Adrenal gland (tissue), 12 donors: Measurements from ENCODE around the gene SCNN1B. TPM values are rescaled to one million over a fixed set of nuclear protein-coding genes. Genes with fewer than 3 reads are reported as not detected.

Source experiments
- DNase-seq, 7 donors: peaks; one replicate each; pipeline ENCODE4 v3.0.0-alpha.2; 2019 to 2020
- H3K27ac ChIP-seq, 5 donors: fragments of 200-600 bp; sonication (generic) in 4 of 5; 1 replicate in 3 of 5; 2 replicates in 2 of 5; pipeline versions ENCODE4 v1.5.1 to v1.8.0; 2016 to 2020; ENCODE audit warnings: mild to moderate bottlenecking in 1 of 5
- H3K27me3 ChIP-seq: fragments of 200-600 bp; 2 replicates; pipeline ENCODE4 v1.8.0; 2021
- H3K36me3 ChIP-seq, 2 donors: fragments of 200-600 bp; replicated peaks in 1 of 2; 1 replicate in 1 of 2; 2 replicates in 1 of 2; pipeline versions ENCODE4 v1.5.1 to v1.8.0; 2018 to 2022
- H3K4me1 ChIP-seq, 2 donors: fragments of 200-600 bp; replicated peaks in 1 of 2; 1 replicate in 1 of 2; 2 replicates in 1 of 2; pipeline versions ENCODE4 v1.5.1 to v1.8.0; 2018 to 2021
- H3K4me3 ChIP-seq, 4 donors: fragments of 200-600 bp; sonication (generic) in 3 of 4; one replicate each; pipeline ENCODE4 v1.5.1; 2016 to 2018
- H3K9me3 ChIP-seq, 3 donors: fragments of 200-600 bp; sonication (generic) in 1 of 3; replicated peaks in 1 of 3; 1 replicate in 2 of 3; 2 replicates in 1 of 3; pipeline versions ENCODE4 v1.5.1 to v1.8.0; 2016 to 2021
- CTCF ChIP-seq, 6 experiments: fragments of 450-650 bp in 4 of 6; fragments of 200-600 bp in 2 of 6; sonication (generic) in 1 of 6; IDR thresholded peaks; 1 replicate in 5 of 6; 2 replicates in 1 of 6; pipeline versions ENCODE4 v1.5.1 to v1.8.0; 2016 to 2021; ENCODE audit warnings: antibody characterized with exemption in 6 of 6, mild to moderate bottlenecking in 2 of 6, moderate library complexity in 1 of 6
- POLR2A ChIP-seq, 2 donors: fragments of 450-650 bp; IDR thresholded peaks; one replicate each; pipeline ENCODE4 v1.6.1; 2017; ENCODE audit warnings: antibody characterized with exemption in 2 of 2, mild to moderate bottlenecking in 2 of 2, moderate library complexity in 1 of 2
- WGBS, 4 donors: extraction: QIAGEN DNeasy Blood & Tissue Kit in 2 of 4; methylation state at CpG; one replicate each; pipeline versions ENCODE4 v1.1.5 to v1.1.7; 2013 to 2017; 5-methylcytosine and 5-hydroxymethylcytosine counted together
- intact Hi-C, 2 donors: fragments of 100-400 bp; cut with DNase I; formaldehyde crosslinking; loops; one replicate each; pipeline versions ENCODE4 v1.14.1 to v1.15.0; 2022 to 2023
- polyA plus RNA-seq, 3 donors: library from polyadenylated mRNA; stranded (reverse); fragments of 200-250 nt in 2 of 3; fragments of 350-450 nt in 1 of 3; fragmentation: Illumina TruSeq in 1 of 3; extraction: RNeasy Lipid Tissue Mini Kit (QIAGEN cat#74804) in 1 of 3; gene quantifications; one replicate each; pipeline ENCODE4 v1.2.3, GENCODE V29; 2013 to 2014
- total RNA-seq, 9 donors: library from RNA; depleted of rRNA in 4 of 9; stranded (reverse); fragments of >200 nt in 4 of 9; fragments of 120-200 nt in 1 of 9; fragmentation: NEBNext Ultra II Directional in 1 of 9; extraction: Animal tissue kit (Norgen Biotek cat#: 25700) in 1 of 9; gene quantifications; one replicate each; pipeline versions ENCODE4 v1.1.0 to v1.2.4, GENCODE V29; 2013 to 2023
- donor health status: healthy with polysubstance abuse.
- donor health status: Bipolar disorder and iron deficiency.
- donor health status: DM: yes; HTN: yes; CAD: no.
- donor health status: DM: no; HTN: no; CAD: no.
- donor health status: DM: no; HTN: no; CAD: no.
- donor health status: DM: yes; HTN: yes; CAD: no.

SCNN1B gene
- total and polyA plus RNA-seq, 12 donors = 0.28 to 2.2 (median 1.2) TPM; not detected in 4

GRCh38 chr16:23368469-23368868 lies 66.4 kb downstream of the SCNN1B start:
- H3K4me1 ChIP-seq = no peaks in the 10 kb centered on the region
- no peak for TF ChIP-seq POLR2A (IDR thresholded peaks at IDR 0.05)
- no peak for TF ChIP-seq CTCF (IDR thresholded peaks at IDR 0.05)
- H3K27ac ChIP-seq = no peak overlapping the region
- H3K36me3 ChIP-seq = no peaks in the 10 kb centered on the region
- H3K4me3 ChIP-seq = no peak overlapping the region
- intact Hi-C loops = no loop called here
- no peaks in the 10 kb centered on the region for H3K9me3 ChIP-seq
- 65 to 75% (median 69%) methylated on average over 5 of the region's 5 CpGs for WGBS, 4 donors
- H3K27me3 ChIP-seq = no peaks in the 10 kb centered on the region
- DNase-seq = no peak

GRCh38 chr16:23369416-23369815 lies 67.3 kb downstream of the SCNN1B start:
- H3K4me1 ChIP-seq = no peaks in the 10 kb centered on the region
- H3K27me3 ChIP-seq = no peaks in the 10 kb centered on the region
- intact Hi-C loops = no loop called here

GRCh38 chr16:23371368-23371767 lies 69.3 kb downstream of the SCNN1B start:
- TF ChIP-seq CTCF (IDR thresholded peaks at IDR 0.05) (no peak), POLR2A (IDR thresholded peaks at IDR 0.05) (no peak)
- no peaks in the 10 kb centered on the region for H3K27me3 ChIP-seq
- intact Hi-C loops = no loop called here
- no peak for DNase-seq
- 20 to 83% (median 77%) methylated on average over 1 to 9 of the region's 9 CpGs for WGBS, 4 donors
- H3K9me3 ChIP-seq = no peaks in the 10 kb centered on the region
- no peaks in the 10 kb centered on the region for H3K36me3 ChIP-seq
- no peaks in the 10 kb centered on the region for H3K4me1 ChIP-seq
- H3K4me3 ChIP-seq = no peak overlapping the region
- no peak overlapping the region for H3K27ac ChIP-seq

More at GRCh38 chr16:23369416-23369815, 67.3 kb downstream of the SCNN1B start:
- H3K27ac ChIP-seq = no peak overlapping the region
- no peak for TF ChIP-seq CTCF (IDR thresholded peaks at IDR 0.05)
- TF ChIP-seq POLR2A (IDR thresholded peaks at IDR 0.05) = no peak
- H3K4me3 ChIP-seq = no peak overlapping the region
- no peaks in the 10 kb centered on the region for H3K36me3 ChIP-seq
- no peak for DNase-seq
- WGBS, 4 donors = 48 to 69% (median 57%) methylated on average over 7 of the region's 7 CpGs
- H3K9me3 ChIP-seq = no peaks in the 10 kb centered on the region

GRCh38 chr16:23373436-23374219 lies 71.5 kb downstream of the SCNN1B start:
- no peaks in the 10 kb centered on the region for H3K36me3 ChIP-seq
- no peaks in the 10 kb centered on the region for H3K9me3 ChIP-seq
- no peak overlapping the region for H3K4me3 ChIP-seq
- TF ChIP-seq CTCF (IDR thresholded peaks at IDR 0.05) = no peak
- TF ChIP-seq POLR2A (IDR thresholded peaks at IDR 0.05) = no peak
- no peak overlapping the region for H3K27ac ChIP-seq
- DNase-seq = no peak
- WGBS, 4 donors = 78 to 87% (median 81%) methylated on average over 9 to 13 of the region's 13 CpGs
- intact Hi-C loops = no loop called here
- H3K27me3 ChIP-seq = no peaks in the 10 kb centered on the region
- H3K4me1 ChIP-seq = no peaks in the 10 kb centered on the region
